Psoas muscle (tissue), 8 donors: ENCODE data around the gene MAPK10. TPM values are rescaled to one million over a fixed set of nuclear protein-coding genes. Genes with fewer than 3 reads are reported as not detected.

Source experiments
- ATAC-seq, 4 donors: fragments of 200-7000 bp; cut with Tn5 transposase; one replicate each; pipeline ENCODE4 v1.9.1; 2020; ENCODE audit warnings: moderate library complexity in 3 of 4, mild to moderate bottlenecking in 2 of 4
- DNase-seq, 2 donors: peaks; one replicate each; pipeline ENCODE4 v3.0.0-alpha.2; 2020
- H3K27ac ChIP-seq: fragments of 200-600 bp; one replicate; pipeline ENCODE4 v1.8.0; 2022
- H3K27me3 ChIP-seq, 3 donors: fragments of 200-600 bp in 1 of 3; one replicate each; pipeline versions ENCODE4 v1.6.1 to v1.8.0; 2013 to 2022; ENCODE audit warnings: low read length in 2 of 3, mild to moderate bottlenecking in 2 of 3, moderate library complexity in 1 of 3; ENCODE audit not compliant: insufficient read depth in 3 of 3
- H3K36me3 ChIP-seq, 2 donors: fragments of 200-600 bp in 1 of 2; one replicate each; pipeline versions ENCODE4 v1.6.1 to v1.8.0; 2013 to 2022; ENCODE audit warnings: low read depth in 1 of 2, mild to moderate bottlenecking in 1 of 2, moderate library complexity in 1 of 2; ENCODE audit not compliant: insufficient read depth in 1 of 2
- H3K4me1 ChIP-seq: fragments of 200-600 bp; one replicate; pipeline ENCODE4 v1.8.0; 2022
- H3K4me3 ChIP-seq: fragments of 200-600 bp; one replicate; pipeline ENCODE4 v1.8.0; 2022; ENCODE audit warnings: mild to moderate bottlenecking
- H3K9me3 ChIP-seq: fragments of 200-600 bp; one replicate; pipeline ENCODE4 v1.8.0; 2022
- CTCF ChIP-seq: fragments of 200-600 bp; IDR thresholded peaks from one replicate; pipeline ENCODE4 v1.8.0; 2022; ENCODE audit warnings: antibody characterized with exemption
- WGBS, 3 donors: extraction: QIAGEN DNeasy Blood & Tissue Kit; methylation state at CpG; one replicate each; pipeline versions ENCODE4 v1.1.6 to v1.1.7; 2013; 5-methylcytosine and 5-hydroxymethylcytosine counted together
- intact Hi-C, 2 donors: fragments of 100-400 bp; cut with DNase I; formaldehyde crosslinking; loops; one replicate each; pipeline versions ENCODE4 v1.11.0 to v1.14.2; 2022
- polyA plus RNA-seq, 3 donors: library from polyadenylated mRNA; stranded (reverse); fragments of 200-250 nt; gene quantifications; one replicate each; pipeline ENCODE4 v1.2.3, GENCODE V29; 2013
- total RNA-seq, 4 donors: library from RNA; stranded (reverse); fragmentation: NEBNext Ultra II Directional in 2 of 4; extraction: Animal tissue kit (Norgen Biotek cat#: 25700) in 2 of 4; gene quantifications; one replicate each; pipeline versions ENCODE4 v1.2.1 to v1.2.4, GENCODE V29; 2021 to 2023
- donor health status: healthy with polysubstance abuse.
- donor health status: DM: no; HTN: no; CAD: no; lungs with moderate emphysema.
- donor health status: Bipolar disorder and iron deficiency.
- donor health status: healthy.
- donor health status: DM: yes; HTN: yes; CAD: no.
- donor health status: DM: no; HTN: no; CAD: no.
- donor health status: DM: no; HTN: no; CAD: no.
- donor health status: DM: yes; HTN: yes; CAD: no.

The MAPK10 gene
- total and polyA plus RNA-seq, 7 donors = 0.22 to 7.6 (median 1.3) TPM

- 79 to 83% (median 81%) methylated on average over 1 of the region's 1 CpG for WGBS, 3 donors
- no peak for TF ChIP-seq CTCF
- Histone ChIP-seq H3K27ac (no peak overlapping the region), H3K36me3 (no peaks in the 10 kb centered on the region), H3K9me3 (no peaks in the 10 kb centered on the region), H3K4me3 (no peak overlapping the region), H3K27me3 (no peaks in the 10 kb centered on the region), H3K4me1 (no peaks in the 10 kb centered on the region)
- DNase-seq (no peak), ATAC-seq (no peak)
- intact Hi-C loops = no loop called here
These were observed 88.8 kb downstream of the MAPK10 start for GRCh38 chr4:86271057-86271456.

GRCh38 chr4:86269354-86269753 lies 90.5 kb downstream of the MAPK10 start:
- H3K4me1 ChIP-seq = no peaks in the 10 kb centered on the region
- intact Hi-C loops = no loop called here
- no peak for TF ChIP-seq CTCF
- H3K27me3 ChIP-seq = no peaks in the 10 kb centered on the region
- DNase-seq = no peak
- no peak overlapping the region for H3K27ac ChIP-seq
- no peak for ATAC-seq
- WGBS, 3 donors = 83 to 88% (median 84%) methylated on average over 1 of the region's 1 CpG
- no peaks in the 10 kb centered on the region for H3K36me3 ChIP-seq
- H3K9me3 ChIP-seq = no peaks in the 10 kb centered on the region
- no peak overlapping the region for H3K4me3 ChIP-seq

- no peaks in the 10 kb centered on the region for H3K9me3 ChIP-seq
- H3K4me3 ChIP-seq = no peak overlapping the region
- intact Hi-C loops = no loop called here
- no peak overlapping the region for H3K27ac ChIP-seq
- no peak for TF ChIP-seq CTCF
- no peaks in the 10 kb centered on the region for H3K4me1 ChIP-seq
- no peaks in the 10 kb centered on the region for H3K36me3 ChIP-seq
- DNase-seq (no peak), ATAC-seq (no peak)
- no peaks in the 10 kb centered on the region for H3K27me3 ChIP-seq
These were observed 95.6 kb downstream of the MAPK10 start for GRCh38 chr4:86264241-86264640.

GRCh38 chr4:86261636-86262035 lies 98.2 kb downstream of the MAPK10 start:
- no peaks in the 10 kb centered on the region for H3K4me1 ChIP-seq
- H3K9me3 ChIP-seq = no peaks in the 10 kb centered on the region
- H3K36me3 ChIP-seq = no peaks in the 10 kb centered on the region
- WGBS, 3 donors = 14 to 65% (median 45%) methylated on average over 1 of the region's 1 CpG
- DNase-seq = no peak
- no peaks in the 10 kb centered on the region for H3K27me3 ChIP-seq
- H3K4me3 ChIP-seq = no peak overlapping the region
- no peak for ATAC-seq
- no peak overlapping the region for H3K27ac ChIP-seq
- intact Hi-C loops = no loop called here
- TF ChIP-seq CTCF = no peak

- no peak for DNase-seq
- H3K27ac ChIP-seq = no peak overlapping the region
- H3K4me1 ChIP-seq = no peaks in the 10 kb centered on the region
- ATAC-seq = no peak
- H3K4me3 ChIP-seq = no peak overlapping the region
- H3K27me3 ChIP-seq = no peaks in the 10 kb centered on the region
- intact Hi-C loops = no loop called here
- WGBS, 3 donors = 71 to 79% (median 76%) methylated on average over 2 of the region's 2 CpGs
- no peaks in the 10 kb centered on the region for H3K9me3 ChIP-seq
- H3K36me3 ChIP-seq = no peaks in the 10 kb centered on the region
- no peak for TF ChIP-seq CTCF
These were observed 103.8 kb downstream of the MAPK10 start for GRCh38 chr4:86256086-86256485.
